IPS-20b (cell line): ENCODE measurements around the gene MYADML2.

Experiments used
- H3K27ac ChIP-seq: one replicate; pipeline ENCODE4 v1.5.1; 2013; ENCODE audit warnings: low read length
- H3K27me3 ChIP-seq: 2 replicates; pipeline ENCODE4 v1.6.1; 2013; ENCODE audit warnings: mild to moderate bottlenecking, low read length, inconsistent platforms; ENCODE audit not compliant: insufficient read depth
- H3K36me3 ChIP-seq: 2 replicates; pipeline ENCODE4 v1.6.1; 2013; ENCODE audit warnings: low read depth, mild to moderate bottlenecking, inconsistent platforms, low read length, moderate library complexity; ENCODE audit not compliant: insufficient read depth
- H3K4me1 ChIP-seq: 2 replicates; pipeline ENCODE4 v1.6.1; 2013; ENCODE audit warnings: mild to moderate bottlenecking, control low read depth, inconsistent platforms, low read length, moderate library complexity; ENCODE audit not compliant: insufficient read depth
- H3K4me3 ChIP-seq: 2 replicates; pipeline ENCODE4 v1.5.1; 2013; ENCODE audit warnings: mild to moderate bottlenecking, low read length, inconsistent platforms
- H3K9ac ChIP-seq: 2 replicates; pipeline ENCODE4 v1.6.1; 2013; ENCODE audit warnings: low read depth, mild to moderate bottlenecking, inconsistent platforms, low read length, moderate library complexity
- H3K9me3 ChIP-seq: 2 replicates; pipeline ENCODE4 v1.6.1; 2013; ENCODE audit warnings: mild to moderate bottlenecking, low read depth, low read length, inconsistent platforms; ENCODE audit not compliant: insufficient read depth

Gene MYADML2

DNA sequence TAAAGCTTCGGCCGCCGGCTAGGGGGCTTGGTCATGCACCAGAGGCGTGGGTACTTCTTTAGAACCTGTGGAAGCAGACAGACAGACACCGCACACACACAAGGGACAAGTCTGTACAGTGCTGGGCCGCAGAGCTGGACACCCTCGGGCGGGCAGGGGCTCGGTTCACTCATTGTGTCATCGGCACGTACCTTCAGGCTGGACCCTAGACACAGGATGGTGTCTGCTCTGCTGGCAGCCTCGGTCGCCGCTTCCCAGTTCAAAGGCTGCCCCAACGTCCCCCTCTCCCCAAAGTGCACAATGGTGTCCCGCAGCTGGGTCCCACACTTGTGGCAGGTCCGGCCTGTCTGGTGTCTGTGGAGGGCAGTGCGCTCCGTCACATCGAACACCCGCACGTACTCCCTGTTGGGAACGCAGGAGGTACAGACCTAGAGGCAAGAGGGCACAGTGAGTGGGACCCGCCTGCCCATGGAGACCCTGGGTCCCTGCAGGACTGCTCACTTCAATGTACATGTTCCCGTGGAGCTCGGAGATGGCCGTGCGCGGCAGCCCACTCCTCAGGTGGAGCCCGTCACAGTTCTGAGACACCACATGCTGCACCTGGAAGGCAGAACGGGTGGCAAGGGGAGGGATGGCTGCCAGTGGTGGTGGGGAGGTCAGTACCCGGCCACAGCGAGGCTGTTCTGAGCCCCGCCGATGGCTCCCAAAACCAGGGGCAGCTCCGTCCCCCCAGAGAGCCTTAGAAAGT, 32.8 kb downstream of the MYADML2 start:
- H3K4me3 ChIP-seq: no peak overlapping the region
- H3K9ac ChIP-seq: no peak overlapping the region
- H3K27ac ChIP-seq: no peak overlapping the region
- H3K9me3 ChIP-seq: no peaks in the 10 kb centered on the region
- peaks cover 35% of the 10 kb centered on the region for H3K36me3 ChIP-seq
- peaks cover 6% of the 10 kb centered on the region; the same call in 1 of the 2 replicates for H3K27me3 ChIP-seq
- H3K4me1 ChIP-seq: peaks cover 6% of the 10 kb centered on the region; the same call in 1 of the 2 replicates

DNA sequence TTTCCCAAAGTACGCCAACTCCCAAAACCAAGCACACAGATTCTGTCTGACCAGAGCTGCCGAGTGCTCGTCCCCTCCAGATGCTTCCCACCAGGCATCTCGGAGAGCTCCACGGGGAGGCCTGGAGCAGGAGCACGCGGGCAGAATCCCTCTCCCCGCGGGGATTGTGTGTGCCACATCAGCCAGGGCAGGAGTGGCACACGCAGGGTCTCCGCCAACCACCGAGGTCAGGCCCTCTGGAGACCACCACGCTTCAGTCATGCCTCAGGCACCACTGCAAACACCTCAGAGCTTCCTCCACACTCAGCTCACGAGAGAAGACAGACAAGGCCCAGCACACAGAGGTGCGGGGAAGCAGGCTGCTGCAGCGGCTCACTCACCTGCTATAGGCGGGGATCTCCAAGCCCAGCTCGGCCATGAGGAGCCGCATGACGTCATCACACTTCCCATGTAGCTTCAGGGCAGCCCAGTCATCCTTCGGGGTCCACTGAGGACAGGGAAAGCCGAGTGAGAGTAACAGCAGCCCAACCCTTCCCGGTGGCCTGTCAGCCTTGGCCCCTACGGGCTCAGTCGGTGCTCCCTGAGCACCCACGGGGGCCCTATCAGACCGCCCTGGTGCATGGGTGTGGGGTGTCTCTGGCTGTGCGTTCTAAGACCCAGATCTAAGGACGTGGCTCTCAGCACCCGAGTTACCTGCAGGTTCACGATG, 33.5 kb downstream of the MYADML2 start:
- no peak overlapping the region for H3K27ac ChIP-seq
- peaks cover 6% of the 10 kb centered on the region; the same call in 1 of the 2 replicates for H3K4me1 ChIP-seq
- H3K36me3 ChIP-seq: peaks cover 29% of the 10 kb centered on the region
- H3K4me3 ChIP-seq: no peak overlapping the region
- H3K9ac ChIP-seq: no peak overlapping the region
- no peaks in the 10 kb centered on the region for H3K9me3 ChIP-seq
- peaks cover 6% of the 10 kb centered on the region; the same call in 1 of the 2 replicates for H3K27me3 ChIP-seq

- H3K9ac ChIP-seq: no peak overlapping the region
- peaks cover 32% of the 10 kb centered on the region for H3K36me3 ChIP-seq
- no peak overlapping the region for H3K4me3 ChIP-seq
- H3K27me3 ChIP-seq: peaks cover 6% of the 10 kb centered on the region; the same call in 1 of the 2 replicates
- H3K4me1 ChIP-seq: peaks cover 6% of the 10 kb centered on the region; the same call in 1 of the 2 replicates
- no peak overlapping the region for H3K27ac ChIP-seq
- no peaks in the 10 kb centered on the region for H3K9me3 ChIP-seq
These were observed 34.4 kb downstream of the MYADML2 start for GRCh38 chr17:81912441-81913309.

GRCh38 chr17:81911969-81912368, 35.1 kb downstream of the MYADML2 start:
- H3K36me3 ChIP-seq: peaks cover 36% of the 10 kb centered on the region
- no peak overlapping the region for H3K9ac ChIP-seq
- peak overlapping the region; percentile 56; the same call in 1 of the 2 replicates for H3K4me3 ChIP-seq
- H3K9me3 ChIP-seq: no peaks in the 10 kb centered on the region
- no peak overlapping the region for H3K27ac ChIP-seq
- H3K4me1 ChIP-seq: peaks cover 3% of the 10 kb centered on the region; the same call in 1 of the 2 replicates
- H3K27me3 ChIP-seq: peaks cover 6% of the 10 kb centered on the region; the same call in 1 of the 2 replicates

DNA sequence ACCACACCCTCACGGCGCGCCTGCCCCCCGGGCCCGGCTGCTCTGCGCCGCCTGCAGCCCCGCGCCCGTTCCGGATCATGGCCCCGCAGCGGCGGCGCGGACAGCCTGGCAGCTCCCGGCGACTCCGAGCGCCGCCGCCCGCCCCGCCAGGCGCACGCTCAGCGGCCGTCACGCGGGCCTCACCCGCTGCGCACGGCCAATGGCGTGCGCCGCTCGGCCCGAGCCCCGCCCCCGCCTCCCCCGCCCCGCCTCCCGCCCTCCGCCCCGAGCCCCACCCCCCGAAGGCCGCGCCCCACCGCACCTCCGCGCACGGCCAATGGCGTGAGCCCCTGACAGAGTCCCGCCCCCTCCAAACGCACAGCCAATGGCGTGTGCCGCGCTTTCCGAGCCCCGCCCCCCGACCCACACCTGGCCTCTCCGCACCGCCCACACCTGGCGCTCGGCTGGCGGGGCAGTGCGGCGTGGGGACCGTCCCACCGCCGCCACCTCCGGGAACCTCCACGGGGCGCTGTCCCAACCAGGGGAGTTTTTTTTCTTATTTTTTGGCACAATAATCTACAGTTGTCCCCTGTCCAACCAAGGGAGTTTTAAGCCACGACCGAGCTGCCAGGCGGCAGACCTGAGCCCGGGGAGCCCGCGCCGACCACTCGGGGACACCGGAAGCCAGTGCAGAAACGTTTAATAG, 35.6 kb downstream of the MYADML2 start, which contains the start of gene PCYT2:
Gene PCYT2, minus strand, starts transcription at position 123 of the 685 bp plus-strand sequence. Its CDS starts 44 bp downstream, at position 79.
- Histone ChIP-seq H3K36me3 (peaks cover 36% of the 10 kb centered on the region), H3K27ac (no peak within 1 kb of the TSS), H3K9ac (peak within 1 kb of the TSS; percentile 68), H3K4me1 (no peaks in the 10 kb centered on the region), H3K4me3 (peak within 1 kb of the TSS; percentile 82), H3K27me3 (peaks cover 6% of the 10 kb centered on the region; the same call in 1 of the 2 replicates), H3K9me3 (no peaks in the 10 kb centered on the region)

- Histone ChIP-seq H3K27me3 (peaks cover 6% of the 10 kb centered on the region; the same call in 1 of the 2 replicates), H3K27ac (no peak overlapping the region), H3K9me3 (no peaks in the 10 kb centered on the region), H3K4me3 (peak overlapping the region; percentile 82), H3K36me3 (peaks cover 36% of the 10 kb centered on the region), H3K9ac (peak overlapping the region; percentile 68), H3K4me1 (no peaks in the 10 kb centered on the region)
These were observed 36.2 kb downstream of the MYADML2 start for GRCh38 chr17:81910840-81911276.

DNA sequence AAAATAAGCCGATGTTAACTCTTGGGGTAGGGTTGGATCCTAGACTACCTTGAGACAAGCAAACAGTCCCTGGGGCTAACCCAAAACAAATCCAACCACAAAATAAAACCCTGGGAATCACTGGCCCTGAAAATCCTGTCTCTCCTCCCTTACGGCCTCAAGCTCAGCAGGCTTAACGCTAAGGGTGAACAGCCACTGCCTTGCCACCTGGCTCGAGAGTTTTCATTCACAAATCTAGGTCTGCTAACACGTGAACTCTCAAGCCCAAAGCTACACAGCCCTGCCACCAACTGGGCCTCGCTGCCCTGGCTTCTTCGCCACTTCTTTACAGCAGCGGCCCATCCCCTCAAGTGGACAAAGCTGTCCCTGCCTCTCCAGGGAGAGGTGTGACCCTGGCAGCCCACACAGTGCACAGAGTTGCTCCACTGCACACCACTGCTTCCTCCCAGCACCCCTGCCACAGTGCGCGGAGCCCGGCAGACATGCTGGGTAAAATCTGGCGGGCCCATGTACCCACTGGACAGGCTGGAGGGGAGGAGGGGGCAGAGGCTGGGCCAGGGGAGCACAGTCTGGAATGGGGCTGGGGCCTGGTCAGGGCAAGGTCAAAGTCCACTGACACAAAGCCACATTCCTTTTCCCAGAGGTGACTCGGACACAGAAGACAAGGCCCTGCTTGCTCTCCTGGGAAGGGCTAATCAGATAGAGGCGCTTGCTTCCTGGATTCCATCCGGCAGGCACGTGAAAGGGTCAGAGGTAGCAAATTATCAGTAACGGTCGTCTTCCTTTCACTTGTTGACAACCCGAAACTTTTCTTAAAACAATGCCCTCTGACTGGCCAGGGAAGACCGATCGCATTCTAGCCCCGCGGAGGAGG, 36.8 kb downstream of the MYADML2 start:
- no peak overlapping the region for H3K27ac ChIP-seq
- no peaks in the 10 kb centered on the region for H3K4me1 ChIP-seq
- H3K4me3 ChIP-seq: peak overlapping the region; percentile 82
- peak overlapping the region; percentile 68; the same call in 1 of the 2 replicates for H3K9ac ChIP-seq
- H3K27me3 ChIP-seq: peaks cover 6% of the 10 kb centered on the region; the same call in 1 of the 2 replicates
- H3K36me3 ChIP-seq: peaks cover 32% of the 10 kb centered on the region
- H3K9me3 ChIP-seq: no peaks in the 10 kb centered on the region

DNA sequence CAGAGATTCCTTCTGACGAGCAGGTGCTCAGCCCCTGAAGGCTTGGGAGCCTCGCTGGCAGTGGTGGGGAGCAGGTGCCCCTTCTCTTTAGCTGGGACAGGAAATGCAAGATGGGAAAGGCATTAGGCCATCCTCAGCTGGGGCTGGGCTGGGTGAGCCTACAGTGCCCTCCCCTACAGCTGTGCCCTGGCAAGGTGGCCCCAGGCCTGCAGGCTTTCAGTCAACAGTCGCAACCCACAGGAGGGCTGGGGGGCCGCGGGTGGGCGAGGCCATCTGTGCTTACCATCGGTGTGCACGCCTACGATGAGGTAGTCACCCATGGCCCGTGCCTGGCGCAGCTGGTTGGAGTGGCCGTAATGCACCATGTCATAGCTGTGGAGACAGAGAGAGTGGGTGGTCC, 37.8 kb downstream of the MYADML2 start:
- Histone ChIP-seq H3K9me3 (no peaks in the 10 kb centered on the region), H3K27ac (no peak overlapping the region), H3K4me1 (no peaks in the 10 kb centered on the region), H3K27me3 (peaks cover 6% of the 10 kb centered on the region; the same call in 1 of the 2 replicates), H3K9ac (no peak overlapping the region), H3K36me3 (peaks cover 22% of the 10 kb centered on the region), H3K4me3 (no peak overlapping the region)

DNA sequence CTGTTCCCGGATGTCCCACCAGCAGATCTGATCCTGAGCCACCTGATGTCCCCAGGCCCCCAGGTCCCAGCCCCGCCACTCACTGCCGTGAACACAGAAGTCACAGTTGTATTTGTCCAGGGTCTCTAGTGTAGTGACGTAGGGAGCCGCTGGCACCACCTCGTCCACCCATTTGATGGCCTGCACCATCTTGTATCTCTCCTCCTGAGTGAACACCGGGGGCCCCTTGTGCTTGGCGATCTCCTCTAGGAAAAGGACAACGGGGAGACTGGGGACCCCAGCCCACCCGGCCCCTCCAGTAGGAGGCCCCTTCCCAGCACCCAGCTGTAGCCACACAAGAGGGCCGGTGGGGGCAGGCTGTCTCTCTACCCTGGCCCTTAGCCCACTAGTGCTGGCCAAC, 38.2 kb downstream of the MYADML2 start:
- Histone ChIP-seq H3K9ac (no peak overlapping the region), H3K36me3 (peaks cover 18% of the 10 kb centered on the region; the same call in 1 of the 2 replicates), H3K27ac (no peak overlapping the region), H3K4me1 (no peaks in the 10 kb centered on the region), H3K27me3 (peaks cover 6% of the 10 kb centered on the region; the same call in 1 of the 2 replicates), H3K9me3 (no peaks in the 10 kb centered on the region), H3K4me3 (no peak overlapping the region)
